ENCODE measurements around the gene NGF. TPM values are rescaled to one million over a fixed set of nuclear protein-coding genes. Genes with fewer than 3 reads are reported as not detected.

NGF gene
- total and polyA plus RNA-seq, 2 donors (not counting 1 experiment from before 2014, with no cell fraction given) = not detected

GRCh38 chr1:115374598-115374997, 36.5 kb upstream of the NGF start:
- 97% methylated on average over 2 of the region's 3 CpGs for WGBS (ENCODE audit: insufficient coverage)
- Histone ChIP-seq H3K9me3 (ENCODE audit: control extremely low read depth in 1 of 3, control insufficient read depth in 2 of 3, insufficient read depth in 1 of 3, low read length in 2 of 3) (no peaks in the 10 kb centered on the region), H3K79me2 (ENCODE audit: control insufficient read depth, insufficient read depth, low read length) (no peaks in the 10 kb centered on the region), H3K4me3 (ENCODE audit: control extremely low read depth in 1 of 5, extremely low read depth in 1 of 5, insufficient read depth in 1 of 5, low read depth in 2 of 5, low read length in 4 of 5) (no peak overlapping the region), H4K20me1 (ENCODE audit: control insufficient read depth, insufficient read depth, low read length, poor library complexity, severe bottlenecking) (no peaks in the 10 kb centered on the region), H3K9ac (ENCODE audit: low read length) (no peak overlapping the region), H3K36me3 (replicated peaks in 1 of 2; ENCODE audit: control extremely low read depth in 1 of 2, control insufficient read depth in 1 of 2, extremely low read depth in 1 of 2, insufficient read depth in 2 of 2, low read length in 1 of 2) (no peaks in the 10 kb centered on the region), H3K27me3 (replicated peaks in 1 of 4; ENCODE audit: control extremely low read depth in 1 of 4, control insufficient read depth in 3 of 4, insufficient read depth in 4 of 4, low read length in 3 of 4) (no peaks in the 10 kb centered on the region), H3K4me2 (replicated peaks; ENCODE audit: low read depth, low read length, poor library complexity, severe bottlenecking) (no peak overlapping the region), H3K27ac (ENCODE audit: low read length in 2 of 2) (no peak overlapping the region), H3K4me1 (ENCODE audit: control insufficient read depth in 2 of 2, insufficient read depth in 2 of 2, low read length in 2 of 2) (no peaks in the 10 kb centered on the region), H2AFZ (ENCODE audit: insufficient read depth, low read depth, low read length, poor library complexity, severe bottlenecking) (no peak overlapping the region)
- ChIA-PET POLR2A (no interaction called here), CTCF (no interaction called here)
- no peaks in the 10 kb centered on the region for H3K27me3 Mint-ChIP-seq
- DNase-seq (no peak), ATAC-seq (ENCODE audit: low read depth) (no peak)
- H3K27ac Mint-ChIP-seq = no peak overlapping the region
- no peaks in the 10 kb centered on the region for H3K4me1 Mint-ChIP-seq
- TF ChIP-seq EZH2 (IDR thresholded peaks at IDR 0.05; ENCODE audit: borderline replicate concordance, insufficient read depth, low read depth, low read length, poor library complexity, severe bottlenecking) = no peak
- TF ChIP-seq, protein P1, sequence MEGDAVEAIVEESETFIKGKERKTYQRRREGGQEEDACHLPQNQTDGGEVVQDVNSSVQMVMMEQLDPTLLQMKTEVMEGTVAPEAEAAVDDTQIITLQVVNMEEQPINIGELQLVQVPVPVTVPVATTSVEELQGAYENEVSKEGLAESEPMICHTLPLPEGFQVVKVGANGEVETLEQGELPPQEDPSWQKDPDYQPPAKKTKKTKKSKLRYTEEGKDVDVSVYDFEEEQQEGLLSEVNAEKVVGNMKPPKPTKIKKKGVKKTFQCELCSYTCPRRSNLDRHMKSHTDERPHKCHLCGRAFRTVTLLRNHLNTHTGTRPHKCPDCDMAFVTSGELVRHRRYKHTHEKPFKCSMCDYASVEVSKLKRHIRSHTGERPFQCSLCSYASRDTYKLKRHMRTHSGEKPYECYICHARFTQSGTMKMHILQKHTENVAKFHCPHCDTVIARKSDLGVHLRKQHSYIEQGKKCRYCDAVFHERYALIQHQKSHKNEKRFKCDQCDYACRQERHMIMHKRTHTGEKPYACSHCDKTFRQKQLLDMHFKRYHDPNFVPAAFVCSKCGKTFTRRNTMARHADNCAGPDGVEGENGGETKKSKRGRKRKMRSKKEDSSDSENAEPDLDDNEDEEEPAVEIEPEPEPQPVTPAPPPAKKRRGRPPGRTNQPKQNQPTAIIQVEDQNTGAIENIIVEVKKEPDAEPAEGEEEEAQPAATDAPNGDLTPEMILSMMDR (IDR thresholded peaks at IDR 0.05) = no peak
- H3K4me3 Mint-ChIP-seq = no peak overlapping the region
- intact Hi-C loops (cut with micrococcal nuclease) = no loop called here
- H3K9me3 Mint-ChIP-seq (ENCODE audit: insufficient read depth) = no peaks in the 10 kb centered on the region

GRCh38 chr1:115373305-115373704, 35.3 kb upstream of the NGF start:
- intact Hi-C loops (cut with micrococcal nuclease) = no loop called here
- no peak for ATAC-seq (ENCODE audit: low read depth)
- Mint-ChIP-seq H3K4me1 (no peaks in the 10 kb centered on the region), H3K27ac (no peak overlapping the region), H3K27me3 (no peaks in the 10 kb centered on the region), H3K9me3 (ENCODE audit: insufficient read depth) (no peaks in the 10 kb centered on the region), H3K4me3 (no peak overlapping the region)
- Histone ChIP-seq H3K27ac (ENCODE audit: low read length in 2 of 2) (no peak overlapping the region), H3K4me1 (ENCODE audit: control insufficient read depth in 2 of 2, insufficient read depth in 2 of 2, low read length in 2 of 2) (no peaks in the 10 kb centered on the region), H3K9me3 (ENCODE audit: control extremely low read depth in 1 of 3, control insufficient read depth in 2 of 3, insufficient read depth in 1 of 3, low read length in 2 of 3) (no peaks in the 10 kb centered on the region), H3K4me3 (ENCODE audit: control extremely low read depth in 1 of 5, extremely low read depth in 1 of 5, insufficient read depth in 1 of 5, low read depth in 2 of 5, low read length in 4 of 5) (no peak overlapping the region), H2AFZ (ENCODE audit: insufficient read depth, low read depth, low read length, poor library complexity, severe bottlenecking) (no peak overlapping the region), H3K4me2 (replicated peaks; ENCODE audit: low read depth, low read length, poor library complexity, severe bottlenecking) (no peak overlapping the region), H3K27me3 (replicated peaks in 1 of 4; ENCODE audit: control extremely low read depth in 1 of 4, control insufficient read depth in 3 of 4, insufficient read depth in 4 of 4, low read length in 3 of 4) (no peaks in the 10 kb centered on the region), H3K79me2 (ENCODE audit: control insufficient read depth, insufficient read depth, low read length) (no peaks in the 10 kb centered on the region), H3K36me3 (replicated peaks in 1 of 2; ENCODE audit: control extremely low read depth in 1 of 2, control insufficient read depth in 1 of 2, extremely low read depth in 1 of 2, insufficient read depth in 2 of 2, low read length in 1 of 2) (no peaks in the 10 kb centered on the region), H4K20me1 (ENCODE audit: control insufficient read depth, insufficient read depth, low read length, poor library complexity, severe bottlenecking) (no peaks in the 10 kb centered on the region), H3K9ac (ENCODE audit: low read length) (no peak overlapping the region)
- CTCF ChIA-PET = no interaction called here
- no peak for DNase-seq
- POLR2A ChIA-PET = no interaction called here
- TF ChIP-seq, protein P1 (IDR thresholded peaks at IDR 0.05) = no peak
- no peak for TF ChIP-seq EZH2 (IDR thresholded peaks at IDR 0.05; ENCODE audit: borderline replicate concordance, insufficient read depth, low read depth, low read length, poor library complexity, severe bottlenecking)
